CD4-positive, alpha-beta T cell treated with Interleukin-6 at 100 ng/mL for 8 hours (primary cell): ENCODE measurements around the gene SDR42E2.
"Not testable (repeated sequence)": the region's sequence is repeated elsewhere in the genome, so short reads cannot be mapped to it uniquely, and the experiment has no call there.

Source experiments
- DNase-seq: peaks from one replicate; pipeline ENCODE4 v3.0.0-alpha.2; 2020; ENCODE audit warnings: mixed read lengths, low spot score

The SDR42E2 gene

DNA sequence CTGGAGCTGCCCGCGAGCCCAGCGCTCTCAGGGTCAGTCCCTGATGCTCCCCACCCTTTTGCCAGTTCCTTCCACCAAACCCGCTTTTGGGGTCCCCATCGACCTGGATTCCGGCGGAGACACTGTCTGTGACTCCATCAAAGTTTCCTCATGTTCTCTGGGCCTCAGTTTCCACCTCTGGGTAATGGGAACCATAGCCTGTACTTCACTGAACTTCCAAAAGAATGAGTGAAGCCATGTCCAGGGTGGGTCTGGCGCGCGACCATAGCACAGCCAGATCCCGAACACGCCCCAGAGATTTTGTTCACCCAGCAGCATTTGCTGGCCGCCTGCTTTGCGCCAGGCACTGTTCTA is 327 bp downstream of the SDR42E2 start:
- DNase-seq: no peak

DNA sequence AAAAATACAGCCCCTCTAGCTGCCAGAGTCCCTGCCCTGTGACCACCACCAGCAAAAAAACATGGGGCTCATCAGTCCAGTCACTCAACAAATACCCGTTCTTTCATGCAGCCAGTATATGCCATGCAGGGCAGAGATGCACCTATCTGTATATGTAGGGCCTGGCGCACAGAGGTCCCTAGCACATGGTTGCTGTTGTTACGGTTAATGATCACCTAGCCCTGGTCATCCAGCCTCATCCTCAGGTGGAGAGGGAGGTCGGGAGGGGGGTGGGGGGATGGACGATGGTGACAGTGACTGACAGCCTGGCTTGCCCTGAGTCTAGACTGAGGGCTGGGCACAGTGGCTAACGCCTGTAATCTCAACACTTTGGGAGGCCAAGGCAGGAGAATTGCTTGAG is 1.5 kb downstream of the SDR42E2 start:
- no peak for DNase-seq

DNA sequence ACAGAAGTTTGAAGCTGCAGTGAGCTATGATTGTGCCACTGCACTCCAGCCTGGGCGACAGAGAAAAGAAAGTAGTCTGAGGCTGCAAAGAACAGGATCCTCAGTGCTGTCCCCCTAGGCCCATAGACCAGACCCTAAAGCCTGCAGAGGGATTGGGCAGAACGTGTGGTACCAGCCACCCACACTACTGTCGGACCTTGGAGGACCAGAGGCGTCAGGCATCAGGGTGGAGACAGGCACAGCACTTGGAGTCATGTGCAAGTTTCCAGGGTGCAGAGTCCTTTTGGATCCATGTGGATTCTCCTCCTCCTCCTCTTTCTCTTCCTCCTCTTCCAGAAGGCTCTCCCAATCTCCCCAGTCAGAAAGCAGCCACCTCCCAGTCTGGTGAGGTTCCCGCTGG is 2.2 kb downstream of the SDR42E2 start:
- no peak for DNase-seq

DNA sequence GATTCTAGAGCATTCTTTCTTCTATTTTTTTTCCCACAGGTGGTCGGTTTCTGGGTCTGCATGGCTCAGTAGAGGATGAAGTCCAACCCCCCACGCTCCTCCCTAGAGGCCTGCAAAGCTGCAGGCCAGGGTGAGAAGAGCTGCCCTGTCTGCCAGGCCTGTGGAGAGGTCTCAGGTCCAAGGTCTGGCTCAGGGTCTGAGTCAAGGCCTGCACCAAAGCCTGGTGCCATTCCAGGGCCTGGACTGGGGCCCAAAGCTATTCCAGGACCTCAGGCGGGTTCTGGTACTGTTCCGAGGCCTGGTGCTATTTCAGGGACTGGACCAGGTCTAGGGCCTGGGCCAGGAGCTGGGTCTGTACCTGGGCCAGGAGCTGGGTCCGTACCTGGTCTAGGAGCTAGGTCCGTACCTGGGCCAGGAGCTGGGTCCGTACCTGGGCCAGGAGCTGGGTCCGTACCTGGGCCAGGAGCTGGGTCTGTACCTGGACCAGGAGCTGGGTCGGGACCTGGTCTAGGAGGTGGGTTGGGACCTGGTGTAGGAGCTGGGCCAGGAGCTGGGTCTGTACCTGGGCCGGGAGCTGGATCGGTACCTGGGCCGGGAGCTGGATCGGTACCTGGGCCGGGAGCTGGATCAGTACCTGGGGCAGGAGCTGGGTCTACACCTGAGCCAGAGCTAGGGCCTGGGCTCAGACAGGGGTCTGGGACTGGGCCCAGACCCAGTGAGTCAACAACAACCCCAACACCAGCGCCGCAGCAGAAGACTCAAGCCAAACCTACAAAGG is 3.4 kb downstream of the SDR42E2 start:
- DNase-seq: no peak

DNA sequence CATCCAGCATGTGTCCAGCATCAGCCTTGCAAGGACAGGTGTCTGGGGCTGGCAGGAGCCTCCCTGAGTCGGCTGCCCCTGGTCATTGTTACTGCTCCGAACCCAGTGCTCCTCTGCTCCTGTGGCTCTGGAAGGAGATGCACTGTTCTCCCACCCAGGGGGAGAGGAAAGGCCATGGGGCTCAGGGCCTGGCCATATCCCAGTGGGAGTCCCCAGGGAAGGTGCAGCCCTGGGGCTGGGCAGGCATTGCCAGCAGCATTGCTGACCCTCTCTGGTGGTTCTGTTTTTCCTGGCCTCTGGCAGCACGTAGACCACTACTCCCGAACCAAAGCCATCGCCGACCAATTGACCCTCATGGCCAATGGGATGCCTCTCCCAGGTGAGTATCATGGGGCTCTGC is 9.6 kb downstream of the SDR42E2 start:
- DNase-seq: no peak

DNA sequence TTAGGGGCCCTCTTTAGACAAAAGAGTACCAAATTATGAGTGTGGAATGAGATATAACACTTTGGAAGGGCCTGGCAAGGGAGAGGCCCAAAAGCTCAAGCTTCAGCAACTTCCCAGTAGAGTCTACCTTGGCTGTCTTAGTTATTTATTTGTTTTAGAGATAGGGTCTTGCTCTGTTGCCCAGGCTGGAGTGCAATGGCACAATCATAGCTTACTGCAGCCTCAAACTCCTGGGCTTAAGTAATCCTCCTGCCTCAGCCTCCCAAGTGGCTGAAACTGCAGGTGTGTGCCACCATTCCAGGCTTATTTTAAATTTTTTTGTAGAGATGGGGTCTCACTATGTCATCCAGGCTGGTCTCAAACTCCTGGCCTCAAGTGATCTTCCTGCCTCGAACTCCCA is 10.3 kb downstream of the SDR42E2 start:
- not testable (repeated sequence) for DNase-seq

GRCh38 chr16:22174642-22175041 is 12.3 kb downstream of the SDR42E2 start:
- no peak for DNase-seq

GRCh38 chr16:22177968-22178930 is 15.9 kb downstream of the SDR42E2 start:
- no peak for DNase-seq

DNA sequence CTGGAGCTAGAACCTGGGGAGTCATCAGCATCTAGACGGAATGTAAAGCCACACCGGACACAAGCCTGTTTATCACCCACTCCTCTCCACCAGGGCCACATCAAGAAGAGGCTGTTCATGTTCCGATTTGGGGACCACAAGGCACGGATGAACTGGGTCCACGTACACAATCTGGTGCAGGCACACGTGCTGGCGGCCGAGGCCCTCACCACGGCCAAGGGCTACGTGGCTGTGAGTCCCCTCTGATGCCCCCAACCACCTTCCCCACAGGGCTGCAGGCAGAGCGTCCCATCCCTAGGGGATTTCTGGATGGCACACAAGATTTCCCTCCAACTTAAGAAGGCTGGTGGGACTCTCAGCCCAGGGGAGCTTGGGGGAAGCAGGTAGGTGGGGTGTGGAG is 19.1 kb downstream of the SDR42E2 start:
- DNase-seq: no peak

DNA sequence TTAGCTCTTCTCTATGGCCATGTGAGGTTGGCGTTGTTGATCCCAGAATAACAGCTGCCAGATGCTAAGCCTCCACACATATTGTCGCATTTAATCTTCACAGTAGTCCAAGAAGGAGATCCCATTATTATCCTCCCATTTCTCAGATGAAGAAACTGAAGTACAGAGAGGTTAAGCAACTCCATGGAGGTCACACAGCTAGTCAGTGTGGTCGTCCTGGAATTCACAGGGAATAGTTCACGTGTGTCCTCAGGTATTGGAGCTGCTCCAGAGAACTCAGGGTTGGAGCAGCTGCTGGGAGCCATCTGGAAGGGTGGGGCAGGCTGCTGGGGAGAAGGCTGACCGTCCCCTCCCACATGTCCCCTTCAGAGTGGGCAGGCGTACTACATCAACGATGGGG is 19.5 kb downstream of the SDR42E2 start:
- no peak for DNase-seq

DNA sequence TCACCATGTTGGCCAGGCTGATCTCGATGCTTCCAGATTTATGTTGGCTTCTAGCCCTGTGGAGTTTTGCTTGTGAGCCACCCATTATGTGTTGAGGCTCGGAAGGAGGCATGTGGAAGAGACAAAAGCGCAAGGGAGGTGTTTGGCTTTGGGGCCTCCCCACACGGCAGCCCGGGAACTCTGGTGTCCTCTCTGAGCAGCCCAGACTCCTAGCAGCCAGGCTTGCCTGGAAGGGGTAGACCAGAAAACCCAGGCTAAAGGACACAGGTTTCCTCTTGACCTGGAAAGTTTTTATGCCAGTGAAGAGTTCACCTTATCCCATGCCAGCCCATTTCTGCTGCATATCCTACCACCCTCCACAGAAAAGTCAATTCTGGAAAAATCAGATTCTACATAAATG is 21.0 kb downstream of the SDR42E2 start:
- no peak for DNase-seq

GRCh38 chr16:22183901-22184614 is 21.8 kb downstream of the SDR42E2 start:
- DNase-seq: no peak

DNA sequence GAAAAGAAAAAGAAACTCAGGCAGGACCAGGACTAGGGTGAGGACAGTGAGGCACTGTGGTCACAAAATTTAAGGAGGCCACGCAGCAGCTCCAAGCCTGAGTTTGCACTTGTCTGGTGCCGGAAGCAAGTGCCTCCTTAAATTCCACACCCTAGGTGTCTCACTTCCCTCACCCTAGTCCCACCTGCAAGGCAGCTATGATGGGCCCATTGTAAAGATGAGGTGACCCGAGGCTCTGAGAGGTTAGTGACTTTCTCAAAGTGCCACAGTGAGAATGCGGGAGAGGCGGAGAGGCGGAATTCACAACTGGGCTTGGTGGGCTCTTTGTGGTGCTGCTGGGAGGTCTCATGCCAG is 22.3 kb downstream of the SDR42E2 start:
- DNase-seq: no peak

GRCh38 chr16:22186517-22186916 is 24.2 kb downstream of the SDR42E2 start:
- no peak for DNase-seq

- DNase-seq: no peak
These were observed 25.9 kb downstream of the SDR42E2 start for GRCh38 chr16:22188267-22188594.

DNA sequence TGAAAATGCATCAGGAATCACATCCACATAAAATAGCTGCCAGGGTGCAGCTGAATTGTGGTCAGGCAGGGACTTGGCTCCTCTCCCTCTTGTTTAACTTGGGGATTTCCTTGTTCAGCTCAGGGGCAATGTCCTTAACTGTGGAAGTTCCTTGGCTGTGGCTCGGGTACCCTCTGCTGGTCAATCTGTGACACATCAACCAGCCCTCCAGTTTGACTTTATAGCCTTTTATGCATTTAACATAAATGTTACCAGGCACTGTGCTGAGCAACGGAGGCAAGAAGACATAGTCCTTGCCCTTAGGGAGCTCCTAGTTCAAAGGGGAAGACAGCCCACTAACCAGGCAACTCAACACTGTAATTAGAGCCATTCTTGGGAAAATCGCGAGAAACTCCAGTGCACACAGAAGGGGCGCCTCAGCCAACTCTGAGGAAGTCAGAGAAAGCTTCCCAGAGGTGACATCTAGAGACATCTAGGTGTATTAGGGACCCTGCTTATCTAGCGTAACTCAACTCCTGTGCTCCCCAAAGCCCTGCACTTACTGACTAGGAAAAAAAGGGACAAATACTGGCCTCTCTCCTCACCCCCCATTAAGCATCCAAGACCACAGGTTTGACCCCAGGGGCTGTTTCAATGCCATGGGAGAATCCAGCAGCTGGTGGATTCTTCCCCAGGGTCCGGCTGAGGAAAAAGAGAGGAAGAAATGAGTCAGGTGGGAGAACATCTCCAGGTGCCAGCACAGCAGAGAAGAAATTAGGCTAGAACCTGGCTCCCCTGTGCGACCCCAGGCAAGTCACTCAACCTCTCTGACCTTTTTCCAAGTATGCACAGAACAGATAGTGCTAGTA is 26.5 kb downstream of the SDR42E2 start:
- peak; percentile 81 for DNase-seq

GRCh38 chr16:22189473-22190080 is 27.3 kb downstream of the SDR42E2 start:
- DNase-seq: no peak

- DNase-seq: peak; percentile 93
These were observed 27.9 kb downstream of the SDR42E2 start for GRCh38 chr16:22190081-22190775.

DNA sequence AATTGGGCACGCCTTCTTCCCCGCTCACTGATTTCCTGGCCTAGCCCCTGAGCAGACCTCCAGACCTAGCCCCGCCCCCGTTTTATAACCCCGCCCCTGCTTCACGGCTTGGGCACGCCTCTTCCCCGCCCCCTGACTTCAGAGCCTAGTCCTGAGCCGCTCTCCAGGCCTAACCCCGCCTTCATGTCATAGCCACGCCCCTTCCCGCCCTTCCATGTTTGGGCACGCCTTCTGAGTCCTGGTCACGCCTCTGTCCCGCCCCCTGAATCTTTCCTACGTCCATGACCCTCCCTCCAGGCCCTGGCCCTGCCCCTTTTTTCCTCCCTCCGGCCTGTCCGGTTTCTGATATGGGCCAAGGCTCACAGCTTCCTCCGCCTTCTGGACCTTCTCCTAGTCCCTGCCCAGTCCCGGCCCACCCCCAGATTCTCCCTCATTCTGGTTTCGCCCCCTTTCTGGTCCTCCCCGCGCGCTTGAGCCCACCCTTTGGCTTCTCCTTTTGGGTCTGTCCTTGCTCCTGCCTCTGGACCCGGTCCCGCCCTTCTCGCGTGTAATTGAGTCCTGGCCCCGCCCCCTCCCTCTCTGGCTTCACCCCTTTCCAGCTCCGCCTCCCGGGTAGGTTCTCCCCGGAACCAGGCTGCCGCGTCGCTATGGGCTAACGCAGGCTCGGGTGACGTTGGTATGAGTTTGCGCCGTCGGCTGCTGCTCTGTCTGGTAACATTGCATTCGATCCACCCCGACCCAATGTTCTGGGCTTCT is 28.6 kb downstream of the SDR42E2 start:
- peak; percentile 99 for DNase-seq
